Mucosa of gallbladder (tissue), 1 donor: ENCODE measurements around the gene LY86. TPM values are rescaled to one million over a fixed set of nuclear protein-coding genes. Genes with fewer than 3 reads are reported as not detected.
A peak's percentile ranks its signal among the peaks of the same experiment; 100 is the strongest.

Experiments
- DNase-seq: peaks from one replicate; pipeline ENCODE4 v3.0.0-alpha.2; 2020; ENCODE audit warnings: low spot score
- total RNA-seq: library from RNA; stranded (reverse); gene quantifications from one replicate; pipeline ENCODE4 v1.2.1, GENCODE V29; 2021
- donor health status: DM: no; HTN: no; CAD: no.

The LY86 gene
- total RNA-seq, 1 donor from 2014 or later: 7.0 TPM

DNA sequence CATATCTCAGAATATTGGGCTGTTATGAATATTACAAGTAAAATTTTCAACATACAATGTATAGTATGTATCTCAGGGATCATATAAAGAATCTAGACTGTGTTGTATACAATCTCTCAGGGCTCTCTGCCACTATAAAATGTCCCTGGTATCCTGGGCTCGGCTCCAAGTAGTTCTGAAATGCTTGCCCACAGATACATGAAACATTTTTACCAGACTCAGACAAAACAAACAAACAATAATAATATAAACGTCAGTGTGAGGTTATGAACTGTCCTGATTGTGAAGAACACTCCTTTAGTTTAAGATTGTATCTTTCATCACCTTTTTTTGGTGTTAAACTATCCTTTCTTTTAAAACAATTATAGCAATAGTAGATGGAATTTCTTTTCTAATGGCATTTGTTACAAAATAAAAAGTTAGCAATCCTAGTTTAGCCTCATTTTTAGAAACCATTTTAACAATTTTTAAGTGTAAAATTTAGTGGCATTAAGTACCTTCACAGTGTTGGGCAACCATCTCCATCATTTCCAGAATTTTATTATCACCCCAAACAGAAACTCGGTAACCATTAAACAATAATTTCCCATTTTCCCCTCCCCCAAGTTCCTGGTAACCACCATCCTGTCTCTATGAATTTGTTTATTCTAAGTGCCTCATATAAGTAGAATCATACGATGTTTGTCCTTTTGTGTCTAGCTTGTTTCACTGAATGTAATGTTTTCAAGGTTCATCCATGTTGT, 17.4 kb upstream of the LY86 start:
- no peak for DNase-seq

GRCh38 chr6:6575143-6575542, 13.4 kb upstream of the LY86 start:
- no peak for DNase-seq

DNA sequence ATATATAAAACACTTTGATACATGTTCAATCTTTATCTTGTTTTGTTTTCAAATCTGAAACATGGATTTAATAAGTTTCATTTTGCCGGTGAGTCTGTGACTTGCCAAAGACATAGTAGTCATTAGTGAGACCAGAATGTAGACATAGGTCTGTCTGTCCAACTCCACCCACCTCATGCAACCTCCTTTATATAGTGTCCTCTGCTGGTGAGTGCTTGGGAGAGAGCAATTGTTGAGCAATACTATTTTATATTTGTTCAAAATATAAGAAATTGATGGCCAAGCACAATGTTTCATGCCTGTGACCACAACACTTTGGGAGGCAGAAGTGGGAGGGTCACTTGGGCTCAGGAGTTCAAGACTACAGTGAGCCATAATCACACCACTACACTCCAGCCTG, 10.8 kb upstream of the LY86 start:
- no peak for DNase-seq

DNA sequence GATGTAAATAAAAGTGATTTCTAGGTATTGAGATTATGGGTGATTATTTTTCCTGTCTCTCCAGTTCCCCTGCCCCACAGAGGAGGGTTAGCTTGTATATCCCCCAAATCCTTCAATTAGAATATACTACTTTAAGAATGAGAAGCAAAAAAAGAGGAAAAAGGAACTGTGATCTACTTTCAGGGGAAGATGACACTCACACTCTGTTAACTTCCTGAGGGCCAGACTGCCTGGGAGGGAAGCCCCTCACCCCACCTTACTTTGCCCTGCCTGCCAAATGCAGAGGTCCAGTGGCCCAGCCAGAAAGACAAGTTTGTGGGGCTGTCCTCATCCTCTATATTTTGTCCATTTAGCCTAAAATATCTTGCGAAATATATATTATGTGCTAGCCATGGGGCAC, 9.2 kb upstream of the LY86 start:
- DNase-seq: no peak

- no peak for DNase-seq
Observed at GRCh38 chr6:6580225-6580856, 8.2 kb upstream of the LY86 start.

GRCh38 chr6:6581054-6581453, 7.5 kb upstream of the LY86 start:
- no peak for DNase-seq

- no peak for DNase-seq
Observed at GRCh38 chr6:6582131-6582530, 6.4 kb upstream of the LY86 start.

GRCh38 chr6:6583836-6584235, 4.7 kb upstream of the LY86 start:
- no peak for DNase-seq

- DNase-seq: no peak
Observed at GRCh38 chr6:6584310-6585002, 4.1 kb upstream of the LY86 start.

GRCh38 chr6:6585003-6585311, 3.6 kb upstream of the LY86 start:
- no peak for DNase-seq

DNA sequence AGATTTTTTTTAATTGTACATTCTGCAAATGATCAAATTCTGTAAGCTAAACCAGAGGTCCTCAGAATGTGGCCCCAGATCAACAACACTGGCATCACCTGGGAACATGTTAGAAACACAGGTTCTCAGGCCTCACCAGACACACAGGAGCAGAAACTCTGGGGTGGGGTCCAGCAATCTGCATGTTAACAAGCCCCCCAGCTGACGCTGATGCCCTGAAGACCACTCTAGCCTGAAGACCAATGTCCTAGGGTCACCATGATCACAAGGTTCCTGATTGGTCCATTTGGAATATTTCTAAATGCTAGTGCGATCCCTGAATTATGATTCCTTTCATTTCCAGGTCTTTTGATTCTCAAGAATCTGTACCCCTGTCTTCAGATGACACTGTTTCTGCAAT, 2.4 kb upstream of the LY86 start:
- no peak for DNase-seq

DNA sequence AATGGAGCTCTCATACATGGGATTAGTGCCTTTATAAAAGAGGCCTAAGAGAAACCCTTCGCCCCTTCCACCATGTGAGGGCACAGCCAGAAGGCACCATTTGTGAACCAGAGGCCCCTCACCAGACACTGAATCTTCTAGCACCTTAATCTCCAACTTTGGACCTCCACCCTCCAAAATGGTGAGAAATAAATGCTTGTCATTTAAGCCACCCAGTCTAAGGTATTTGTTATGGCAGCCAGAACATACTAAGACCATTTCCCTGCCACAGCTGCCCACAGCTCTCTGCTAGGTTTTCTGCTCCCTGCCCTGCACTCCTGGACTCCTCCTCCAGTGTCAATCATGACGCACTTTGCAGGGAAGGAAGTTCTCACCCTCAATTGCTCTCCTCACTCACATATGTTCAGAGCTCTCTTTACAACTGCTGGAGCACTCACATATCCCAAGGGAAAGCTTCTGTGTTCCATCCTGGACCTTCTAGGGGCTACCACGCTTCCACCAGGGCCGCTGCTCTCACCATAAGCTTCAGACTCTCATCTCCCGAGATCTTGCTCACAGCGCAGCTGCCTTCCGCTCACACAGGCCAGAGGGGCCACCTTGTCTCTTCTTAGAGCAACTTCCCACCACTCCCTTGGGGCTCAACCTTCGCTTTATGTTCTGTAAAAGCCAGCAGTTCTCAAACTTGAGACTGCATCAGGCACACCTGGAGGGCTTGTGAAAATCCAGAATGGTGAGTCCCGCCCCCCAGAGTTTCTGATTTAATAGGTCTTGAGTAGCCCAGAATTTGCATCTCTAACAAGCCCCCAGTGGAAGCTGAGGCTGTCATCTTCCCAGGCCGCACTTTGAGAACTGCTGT, 1.6 kb upstream of the LY86 start:
- DNase-seq: no peak

- DNase-seq: no peak
Observed at GRCh38 chr6:6587696-6588063, 840 bp upstream of the LY86 start.

GRCh38 chr6:6588924-6589709, 597 bp downstream of the LY86 start:
- DNase-seq: no peak

DNA sequence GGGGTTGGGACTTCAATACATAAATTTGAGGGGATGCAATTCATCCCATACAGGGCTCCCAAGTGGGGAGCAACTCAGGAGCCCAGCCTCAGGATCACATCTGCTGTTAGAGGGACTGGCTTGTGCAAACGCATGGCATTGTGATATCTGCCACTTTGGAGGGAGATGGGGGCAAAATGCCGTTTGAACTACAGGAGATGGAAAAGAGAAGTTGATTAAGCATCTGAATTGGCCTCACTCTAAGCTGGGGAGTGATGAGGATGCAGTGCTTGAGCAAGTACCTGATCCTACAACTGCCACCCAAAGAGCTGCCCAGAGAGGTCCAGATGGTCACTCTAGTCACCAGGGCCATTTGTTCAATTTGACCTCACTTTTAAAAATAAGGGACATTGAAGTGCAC, 2.0 kb downstream of the LY86 start:
- no peak for DNase-seq

DNA sequence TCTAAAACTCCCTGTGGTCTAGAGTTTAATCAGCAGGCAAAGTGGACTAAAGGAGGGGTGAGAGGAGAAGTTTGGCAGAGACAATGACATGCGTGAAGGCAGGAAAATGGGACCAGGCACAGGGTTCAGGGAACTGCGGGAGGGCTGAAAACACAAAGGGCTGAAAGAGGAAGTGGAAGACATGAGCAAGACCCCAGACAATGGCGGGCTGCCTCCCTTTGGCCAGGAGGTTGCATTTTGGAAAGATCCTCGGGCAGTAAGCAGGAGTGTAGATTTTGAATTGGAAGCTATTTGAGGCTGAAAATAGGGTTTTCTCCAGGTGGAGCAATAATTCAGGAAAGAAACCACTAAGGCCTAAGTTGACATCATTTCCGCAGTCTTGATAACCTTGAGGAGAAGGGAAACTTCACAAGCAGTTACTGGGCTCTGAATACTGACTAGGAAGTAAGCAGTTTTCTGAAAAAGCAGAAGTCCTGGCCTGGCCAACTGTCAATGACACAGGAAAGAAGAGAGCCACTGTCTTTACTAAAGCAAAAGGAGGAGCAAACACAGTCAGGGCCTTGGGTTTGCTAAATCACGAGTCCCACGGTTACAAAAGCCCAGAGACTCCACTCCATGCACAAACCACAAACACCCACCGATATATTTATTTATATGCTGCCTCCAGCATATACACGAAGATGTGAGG, 3.4 kb downstream of the LY86 start:
- DNase-seq: peak; percentile 46

- DNase-seq: no peak
Observed at GRCh38 chr6:6592826-6593475, 4.4 kb downstream of the LY86 start.

DNA sequence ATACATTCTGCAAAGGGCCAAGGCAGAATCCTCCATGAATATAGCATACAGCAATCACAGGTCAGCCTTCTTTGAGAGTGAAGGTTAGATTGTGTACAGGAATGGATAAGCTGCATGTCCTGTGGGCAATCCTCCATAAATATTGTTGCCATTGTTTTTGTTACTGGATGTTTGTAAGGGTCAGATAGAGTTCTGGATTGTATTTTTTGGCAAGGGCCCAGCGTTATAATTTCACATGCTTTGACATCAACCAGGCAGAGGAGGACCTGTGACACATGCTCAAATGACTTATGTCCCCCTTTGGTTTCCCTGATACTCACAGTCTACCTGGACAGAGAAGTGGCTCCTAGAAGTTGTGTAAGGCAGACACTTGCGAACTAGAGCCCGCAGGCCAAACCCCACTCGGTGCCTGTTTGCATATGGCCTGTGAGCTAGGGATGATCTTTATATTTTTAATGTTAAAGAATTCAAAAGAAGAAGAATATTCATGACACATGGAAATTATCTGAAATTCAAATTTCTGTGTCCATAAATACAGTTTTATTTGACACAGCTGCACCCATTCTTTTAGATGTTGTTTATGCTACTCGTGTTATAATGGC, 5.4 kb downstream of the LY86 start:
- no peak for DNase-seq

GRCh38 chr6:6595025-6595424, 6.5 kb downstream of the LY86 start:
- no peak for DNase-seq

DNA sequence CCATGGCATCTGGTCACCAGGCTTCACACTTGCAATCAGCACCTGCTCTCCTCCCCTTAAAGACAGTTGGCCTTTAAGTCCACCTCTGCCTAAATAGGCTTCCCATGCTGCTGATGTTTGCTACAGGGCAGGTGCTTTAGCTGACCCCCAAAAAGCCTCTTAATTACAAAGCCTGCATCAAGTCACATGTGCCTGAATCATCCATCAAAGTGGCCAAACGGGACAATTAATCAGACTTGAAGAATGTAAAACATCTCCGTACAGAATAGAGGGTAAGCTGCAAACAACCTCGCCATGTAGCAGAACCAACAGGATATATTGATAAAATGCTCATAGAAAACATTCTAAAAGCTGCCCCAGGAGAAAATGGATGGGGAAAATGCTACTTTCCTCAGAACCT, 7.4 kb downstream of the LY86 start:
- DNase-seq: no peak
